HL-60 (cell line): ENCODE measurements around the gene ZNF814.
A peak's percentile ranks its signal among the peaks of the same experiment; 100 is the strongest.
"Not testable (repeated sequence)": the region's sequence is repeated elsewhere in the genome, so short reads cannot be mapped to it uniquely, and the experiment has no call there.

Source experiments
- DNase-seq, 2 experiments: peaks; one replicate each; pipeline ENCODE4 v3.0.0-alpha.2; 2010 to 2020; ENCODE audit warnings: low read depth in 1 of 2, low spot score in 1 of 2
- H3K27ac ChIP-seq: fragments of 250-450 bp; sonication (Bioruptor Pico); replicated peaks from 2 replicates; pipeline ENCODE4 v1.5.1; 2020; ENCODE audit warnings: mild to moderate bottlenecking, moderate library complexity
- H3K27me3 ChIP-seq: fragments of 250-450 bp; sonication (Bioruptor Pico); 2 replicates; pipeline ENCODE4 v1.5.1; 2021; ENCODE audit warnings: mild to moderate bottlenecking, moderate library complexity; ENCODE audit not compliant: insufficient read depth, poor library complexity, severe bottlenecking
- H3K4me3 ChIP-seq: replicated peaks from 2 replicates; pipeline ENCODE4 v1.5.1; 2011; ENCODE audit warnings: mild to moderate bottlenecking, control low read depth, low read length; ENCODE audit not compliant: insufficient read depth
- CTCF ChIP-seq: IDR thresholded peaks from one replicate; pipeline ENCODE4 v1.5.1; 2011; ENCODE audit warnings: low read length, control low read depth, inconsistent platforms; ENCODE audit not compliant: insufficient read depth
- GABPA ChIP-seq: IDR thresholded peaks from 2 replicates; pipeline ENCODE4 v1.6.1; 2012; ENCODE audit warnings: low read depth
- POLR2AphosphoS5 ChIP-seq: IDR thresholded peaks from 2 replicates; pipeline ENCODE4 v1.6.1; 2012; ENCODE audit warnings: low read depth
- REST ChIP-seq: IDR thresholded peaks from 2 replicates; pipeline ENCODE4 v1.6.1; 2012; ENCODE audit warnings: low read depth; ENCODE audit not compliant: insufficient replicate concordance
- SPI1 ChIP-seq: IDR thresholded peaks from 2 replicates; pipeline ENCODE4 v1.6.1; 2012; ENCODE audit warnings: low read depth, mild to moderate bottlenecking, borderline replicate concordance

ZNF814 gene

GRCh38 chr19:57812975-57813820 is 75.6 kb downstream of the ZNF814 start:
- not testable (repeated sequence) for DNase-seq, H3K4me3 ChIP-seq, H3K27me3 ChIP-seq
- 0 out of 2 replicates have a peak overlapping the region, but pooled peaks have one; percentile 14 for H3K27ac ChIP-seq

DNA sequence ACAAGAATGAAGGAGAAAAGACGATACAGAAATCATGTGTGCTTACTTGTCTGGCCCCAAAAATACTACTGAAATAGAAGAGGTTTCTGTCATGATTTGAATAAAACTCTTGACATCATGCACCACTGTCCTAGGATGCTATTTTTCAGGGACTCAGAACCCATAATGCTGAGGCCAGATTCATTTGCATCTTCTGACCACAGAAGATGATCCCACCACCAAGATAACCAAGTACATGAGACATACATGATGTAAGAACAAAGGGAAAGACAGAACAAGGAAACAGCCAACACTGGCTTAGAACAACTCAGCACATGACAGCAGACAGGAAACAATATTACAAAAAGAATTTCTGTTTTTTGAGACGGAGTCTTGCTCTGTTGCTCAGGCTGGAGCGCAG is 76.6 kb downstream of the ZNF814 start:
- no peak for TF ChIP-seq GABPA
- no peak for TF ChIP-seq SPI1
- TF ChIP-seq CTCF, result no peak
- no peak for TF ChIP-seq REST
- TF ChIP-seq POLR2AphosphoS5, result no peak
- DNase-seq, result no peak
- no peak overlapping the region; the same call in 1 of the 2 replicates for H3K27ac ChIP-seq
- H3K27me3 ChIP-seq, result no peaks in the 10 kb centered on the region
- no peak overlapping the region for H3K4me3 ChIP-seq

DNA sequence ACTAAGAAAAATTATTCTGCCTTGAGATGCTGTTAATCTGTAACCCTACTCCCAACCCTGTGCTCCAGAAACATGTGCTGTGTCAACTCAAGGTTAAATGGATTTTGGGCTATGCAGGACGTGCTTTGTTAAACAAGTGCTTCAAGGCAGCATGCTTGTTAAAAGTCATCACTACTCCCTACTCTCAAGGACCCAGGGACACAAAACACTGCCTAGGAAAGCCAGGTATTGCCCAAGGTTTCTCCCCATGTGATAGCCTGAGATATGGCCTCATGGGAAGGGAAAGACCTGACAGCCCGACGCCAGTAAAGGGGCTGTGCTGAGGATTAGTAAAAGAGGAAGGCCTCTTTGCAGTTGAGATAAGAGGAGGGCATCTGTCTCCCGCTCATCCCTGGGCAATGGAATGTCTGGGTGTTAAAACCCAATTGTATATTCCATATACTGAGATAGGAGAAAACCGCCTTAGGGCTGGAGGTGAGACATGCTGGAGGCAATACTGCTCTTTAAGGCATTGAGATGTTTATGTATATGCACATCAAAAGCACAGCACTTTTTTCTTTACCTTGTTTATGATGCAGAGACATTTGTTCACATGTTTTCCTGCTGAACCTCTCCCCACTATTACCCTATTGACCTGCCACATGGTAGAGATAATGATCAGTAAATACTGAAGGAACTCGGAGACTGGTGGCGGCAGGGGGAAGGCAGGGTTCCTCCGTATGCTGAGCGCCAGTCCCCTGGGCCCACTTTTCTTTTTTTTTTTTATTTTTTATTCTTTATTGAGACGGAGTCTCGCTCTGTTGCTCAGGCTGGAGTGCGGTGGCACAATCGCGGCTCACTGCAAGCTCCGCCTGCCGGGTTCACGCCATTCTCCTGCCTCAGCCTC is 78.2 kb downstream of the ZNF814 start:
- H3K27ac ChIP-seq, DNase-seq: not testable (repeated sequence)

GRCh38 chr19:57807541-57807940 is 81.3 kb downstream of the ZNF814 start:
- Histone ChIP-seq H3K4me3 (no peak overlapping the region), H3K27me3 (no peaks in the 10 kb centered on the region), H3K27ac (no peak overlapping the region)
- DNase-seq, result no peak
- no peak for TF ChIP-seq REST
- TF ChIP-seq SPI1, result no peak
- TF ChIP-seq CTCF, result no peak
- no peak for TF ChIP-seq GABPA

More for the DNA sequence above, 78.2 kb downstream of the ZNF814 start:
- peak; percentile 16; the same call in 1 of the 2 replicates for TF ChIP-seq SPI1
- not testable (repeated sequence) for H3K4me3 ChIP-seq, H3K27me3 ChIP-seq
